ENCODE results near the gene PPOX. TPM values are rescaled to one million over a fixed set of nuclear protein-coding genes. Genes with fewer than 3 reads are reported as not detected.

PPOX gene
- total and polyA plus RNA-seq, 2 experiments from 2014 or later, result 26.5 to 39.6 TPM

- no peaks in the 10 kb centered on the region; the same call in 2 of the 3 replicates for H3K9me3 Mint-ChIP-seq
- no peak for ATAC-seq
- Histone ChIP-seq H3K79me2 (replicated peaks; ENCODE audit: insufficient read depth) (no peaks in the 10 kb centered on the region), H3K36me3 (ENCODE audit: insufficient read depth) (no peaks in the 10 kb centered on the region), H3F3A (replicated peaks; ENCODE audit: low read depth) (peaks cover 9% of the 10 kb centered on the region; the same call in 1 of the 2 replicates), H3K4me1 (ENCODE audit: insufficient read depth) (peaks cover 49% of the 10 kb centered on the region), H4K20me1 (replicated peaks; ENCODE audit: insufficient read depth) (no peaks in the 10 kb centered on the region), H3K4me3 (no peak overlapping the region), H2AFZ (no peak overlapping the region), H3K4me2 (no peak overlapping the region), H3K9me2 (ENCODE audit: insufficient read depth) (no peaks in the 10 kb centered on the region), H3K27me3 (ENCODE audit: insufficient read depth) (no peaks in the 10 kb centered on the region), H3K27ac (ENCODE audit: low read depth) (0 out of 2 replicates have a peak overlapping the region, but pooled peaks have one; percentile 26)
- H3K4me3 Mint-ChIP-seq, result no peak overlapping the region
- TF ChIP-seq NANOG (IDR thresholded peaks at IDR 0.05; ENCODE audit: borderline replicate concordance), result no peak
- TF ChIP-seq CREB1 (CRISPR knock-in tag; IDR thresholded peaks at IDR 0.05; ENCODE audit: low read depth), result no peak
- no peak for TF ChIP-seq ZNF331 (CRISPR knock-in tag; IDR thresholded peaks at IDR 0.05; ENCODE audit: low read depth)
- no peak for TF ChIP-seq REST (IDR thresholded peaks at IDR 0.05; ENCODE audit: unreplicated experiment)
- TF ChIP-seq CTCF (conservative IDR thresholded peaks at IDR 0.05; ENCODE audit: low read depth in 2 of 2), result no peak
- TF ChIP-seq ETS1 (IDR thresholded peaks at IDR 0.05), result no peak
- TF ChIP-seq STAT1 (IDR thresholded peaks at IDR 0.05; ENCODE audit: unreplicated experiment), result no peak
- no peak for TF ChIP-seq JUNB (IDR thresholded peaks at IDR 0.05; ENCODE audit: unreplicated experiment)
- no peak for TF ChIP-seq EZH2phosphoT487 (IDR thresholded peaks at IDR 0.05; ENCODE audit: unreplicated experiment)
- H3K4me1 Mint-ChIP-seq, result peaks cover 54% of the 10 kb centered on the region
- peaks cover 16% of the 10 kb centered on the region for H3K27me3 Mint-ChIP-seq (ENCODE audit: insufficient read depth, low read depth, poor library complexity)
- no peak for DNase-seq (ENCODE audit: low spot score)
- H3K36me3 Mint-ChIP-seq (ENCODE audit: low read depth), result peaks cover 11% of the 10 kb centered on the region; the same call in 2 of the 3 replicates
- no peak overlapping the region; the same call in 1 of the 2 replicates for H3K27ac Mint-ChIP-seq
Observed at GRCh38 chr1:161196111-161196510, 29.9 kb downstream of the PPOX start.
